GM12872 (cell line): ENCODE results near the gene SRRM2.

Experiments
- TF ChIP-seq, protein P1 (sequence below): IDR thresholded peaks from 3 replicates; pipeline ENCODE4 v1.5.1; 2011; ENCODE audit warnings: low read depth, mild to moderate bottlenecking, low read length, moderate library complexity; ENCODE audit not compliant: insufficient read depth

SRRM2 gene

DNA sequence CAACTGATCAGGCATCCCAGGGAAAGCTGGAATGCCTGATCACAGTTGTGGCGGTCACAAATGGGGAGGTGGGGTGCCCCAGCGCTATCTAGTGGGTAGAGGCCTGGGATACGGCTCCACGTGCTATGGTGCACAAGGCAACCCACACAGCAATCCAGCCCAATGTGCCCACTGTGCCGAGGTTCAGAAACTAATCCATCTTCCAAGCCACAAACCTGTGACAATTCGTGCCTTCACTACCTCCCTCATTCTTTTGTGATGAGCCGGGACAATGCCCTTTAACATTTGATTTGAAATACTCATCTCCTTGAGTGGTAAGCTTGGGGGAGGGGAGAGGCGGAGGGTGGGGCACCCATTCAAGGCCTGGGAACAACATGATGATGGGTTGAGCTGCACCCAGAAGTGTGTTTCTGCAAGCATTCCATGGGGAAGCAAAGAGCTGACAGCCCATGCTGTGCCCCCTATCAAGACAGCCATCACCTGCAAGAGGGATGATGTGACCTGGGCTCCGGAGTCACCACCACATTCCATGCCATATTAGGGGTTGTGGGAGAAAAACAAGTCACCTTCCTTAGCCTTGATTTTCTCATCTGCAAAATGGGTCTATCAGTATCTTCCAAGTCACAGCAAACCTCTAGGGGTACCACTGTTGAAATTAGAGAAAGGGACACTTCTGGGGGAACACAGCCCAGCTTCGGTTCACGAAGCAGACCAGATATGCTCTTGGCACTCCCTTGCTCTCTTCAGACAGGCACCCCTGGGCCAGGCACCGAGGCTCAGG is 20.9 kb downstream of the SRRM2 start:
- TF ChIP-seq, protein P1, sequence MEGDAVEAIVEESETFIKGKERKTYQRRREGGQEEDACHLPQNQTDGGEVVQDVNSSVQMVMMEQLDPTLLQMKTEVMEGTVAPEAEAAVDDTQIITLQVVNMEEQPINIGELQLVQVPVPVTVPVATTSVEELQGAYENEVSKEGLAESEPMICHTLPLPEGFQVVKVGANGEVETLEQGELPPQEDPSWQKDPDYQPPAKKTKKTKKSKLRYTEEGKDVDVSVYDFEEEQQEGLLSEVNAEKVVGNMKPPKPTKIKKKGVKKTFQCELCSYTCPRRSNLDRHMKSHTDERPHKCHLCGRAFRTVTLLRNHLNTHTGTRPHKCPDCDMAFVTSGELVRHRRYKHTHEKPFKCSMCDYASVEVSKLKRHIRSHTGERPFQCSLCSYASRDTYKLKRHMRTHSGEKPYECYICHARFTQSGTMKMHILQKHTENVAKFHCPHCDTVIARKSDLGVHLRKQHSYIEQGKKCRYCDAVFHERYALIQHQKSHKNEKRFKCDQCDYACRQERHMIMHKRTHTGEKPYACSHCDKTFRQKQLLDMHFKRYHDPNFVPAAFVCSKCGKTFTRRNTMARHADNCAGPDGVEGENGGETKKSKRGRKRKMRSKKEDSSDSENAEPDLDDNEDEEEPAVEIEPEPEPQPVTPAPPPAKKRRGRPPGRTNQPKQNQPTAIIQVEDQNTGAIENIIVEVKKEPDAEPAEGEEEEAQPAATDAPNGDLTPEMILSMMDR, result no peak

DNA sequence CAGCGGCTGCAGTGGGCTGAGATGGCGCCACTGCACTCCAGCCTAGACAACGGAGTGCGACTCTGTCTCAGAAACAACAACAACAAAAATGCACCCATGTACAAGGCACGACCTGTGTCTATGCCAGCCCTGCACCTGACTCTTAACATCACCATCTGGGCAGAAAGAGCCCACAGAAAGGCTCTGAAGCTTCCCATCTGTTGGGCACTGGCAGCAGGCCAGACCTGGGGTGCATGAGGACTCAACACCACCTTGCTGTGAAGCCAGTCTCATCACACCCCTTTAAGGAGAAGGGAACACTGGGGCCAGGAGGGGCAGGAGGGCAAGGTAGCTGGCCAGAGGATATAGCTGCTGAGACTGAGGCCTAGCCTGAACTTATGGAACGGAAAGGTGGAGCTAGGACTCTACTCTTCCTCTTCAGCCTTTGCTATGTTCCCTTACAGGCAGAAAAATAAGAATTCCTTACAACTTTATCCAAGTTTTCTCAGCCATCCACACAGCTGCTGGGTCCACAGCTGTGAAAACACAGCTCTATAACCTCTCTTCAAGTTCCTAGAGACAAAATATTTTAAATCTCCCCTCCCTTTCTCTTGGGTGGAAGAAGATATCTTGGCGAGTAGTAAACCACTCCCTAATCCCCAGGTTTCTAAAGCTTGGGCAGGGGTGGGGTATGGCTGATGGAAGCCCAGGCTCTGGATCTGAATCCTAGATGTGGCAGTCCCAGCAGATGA is 21.9 kb downstream of the SRRM2 start:
- TF ChIP-seq, protein P1, result no peak

DNA sequence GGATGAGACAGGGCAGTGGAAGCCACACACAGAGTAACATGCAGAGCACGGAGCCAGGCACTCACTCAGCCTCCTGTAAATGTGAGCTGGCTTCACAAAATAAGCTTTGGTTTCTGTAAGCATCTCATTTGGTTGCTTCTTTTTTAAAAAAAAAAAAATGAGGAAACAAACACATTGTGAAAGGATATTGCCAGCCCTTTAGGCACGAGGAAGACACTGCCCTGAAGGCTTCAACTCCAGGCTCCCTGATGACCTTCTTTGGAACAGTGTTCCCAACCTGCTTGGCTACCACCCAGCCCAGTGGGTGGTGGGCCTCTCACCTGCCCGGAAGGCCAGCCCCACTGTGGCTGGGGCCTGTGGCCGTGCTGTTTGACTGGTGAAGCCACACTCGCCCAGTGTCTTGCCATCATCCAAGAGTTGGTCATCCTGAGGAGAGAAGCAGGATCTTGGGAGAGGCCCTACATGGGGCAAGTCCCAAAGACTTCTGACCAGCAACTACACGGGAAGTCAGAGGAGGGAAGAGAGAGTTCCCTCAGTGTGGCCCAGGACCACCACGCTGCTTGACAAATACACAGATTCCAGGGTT is 22.8 kb downstream of the SRRM2 start:
- TF ChIP-seq, protein P1, result no peak

DNA sequence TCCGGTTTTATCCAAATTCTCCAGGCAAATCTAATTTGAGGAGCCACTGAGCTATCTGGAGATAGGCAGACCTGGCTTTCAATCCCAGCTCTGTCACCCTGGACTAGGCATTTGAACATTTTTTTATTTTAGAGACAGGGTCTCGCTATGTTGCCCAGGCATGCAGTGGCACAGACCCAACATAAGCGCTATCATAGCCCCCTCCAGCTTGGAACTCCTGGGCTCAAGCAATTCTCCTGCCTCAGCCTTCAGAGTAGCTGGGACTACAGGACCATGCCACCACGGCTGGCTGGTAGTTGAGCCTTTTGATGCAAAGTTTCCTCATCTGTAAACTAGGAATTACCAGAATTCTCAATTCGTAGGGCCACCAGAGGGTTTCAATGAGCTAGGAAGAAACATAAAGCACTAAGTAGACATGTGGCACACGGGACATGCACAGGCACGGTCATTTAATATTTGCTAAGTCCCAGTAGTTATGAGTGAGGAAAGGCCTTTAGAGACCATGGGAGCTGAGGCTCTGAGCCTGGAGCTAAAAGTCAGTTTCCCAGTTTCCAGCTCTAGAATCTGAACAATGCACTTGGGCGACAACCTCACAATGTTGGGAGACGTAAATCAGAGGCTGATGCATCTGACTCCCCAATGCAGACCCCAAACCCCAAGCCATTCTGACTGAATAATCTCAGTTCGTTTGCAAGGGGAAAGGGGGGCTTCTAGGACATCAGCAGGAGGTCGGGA is 23.5 kb downstream of the SRRM2 start:
- TF ChIP-seq, protein P1, result no peak

DNA sequence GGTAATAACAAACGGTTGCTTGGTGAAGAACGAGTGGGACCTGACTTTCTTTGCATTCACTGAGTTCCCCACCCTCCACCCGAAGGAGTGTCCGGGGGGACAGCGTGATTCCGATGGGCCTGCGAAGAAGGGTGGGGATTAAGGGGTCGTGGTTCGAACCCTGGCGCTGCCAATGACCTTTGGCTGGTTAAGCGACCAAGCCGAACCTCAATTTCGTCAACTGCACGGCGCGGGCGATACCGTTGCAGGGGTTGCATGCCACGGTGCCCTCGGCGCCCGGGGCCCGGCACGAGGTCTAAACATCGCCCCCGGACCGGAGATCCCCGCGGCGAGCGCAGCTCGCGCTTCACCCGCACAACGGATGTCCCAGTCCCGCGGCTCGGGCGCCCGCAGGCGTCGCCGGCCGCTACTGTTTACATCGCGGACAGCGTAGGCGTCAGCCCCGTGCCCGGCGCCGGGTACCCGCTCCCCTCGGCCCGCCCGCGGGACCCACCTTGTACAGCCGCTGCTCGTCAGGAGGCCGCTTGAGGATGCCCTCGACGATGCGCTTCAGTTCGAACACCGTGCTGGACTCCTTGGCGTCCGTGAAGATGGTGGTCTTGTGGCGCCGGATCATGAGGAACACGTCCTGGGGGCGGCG is 24.2 kb downstream of the SRRM2 start:
- TF ChIP-seq, protein P1, result no peak

DNA sequence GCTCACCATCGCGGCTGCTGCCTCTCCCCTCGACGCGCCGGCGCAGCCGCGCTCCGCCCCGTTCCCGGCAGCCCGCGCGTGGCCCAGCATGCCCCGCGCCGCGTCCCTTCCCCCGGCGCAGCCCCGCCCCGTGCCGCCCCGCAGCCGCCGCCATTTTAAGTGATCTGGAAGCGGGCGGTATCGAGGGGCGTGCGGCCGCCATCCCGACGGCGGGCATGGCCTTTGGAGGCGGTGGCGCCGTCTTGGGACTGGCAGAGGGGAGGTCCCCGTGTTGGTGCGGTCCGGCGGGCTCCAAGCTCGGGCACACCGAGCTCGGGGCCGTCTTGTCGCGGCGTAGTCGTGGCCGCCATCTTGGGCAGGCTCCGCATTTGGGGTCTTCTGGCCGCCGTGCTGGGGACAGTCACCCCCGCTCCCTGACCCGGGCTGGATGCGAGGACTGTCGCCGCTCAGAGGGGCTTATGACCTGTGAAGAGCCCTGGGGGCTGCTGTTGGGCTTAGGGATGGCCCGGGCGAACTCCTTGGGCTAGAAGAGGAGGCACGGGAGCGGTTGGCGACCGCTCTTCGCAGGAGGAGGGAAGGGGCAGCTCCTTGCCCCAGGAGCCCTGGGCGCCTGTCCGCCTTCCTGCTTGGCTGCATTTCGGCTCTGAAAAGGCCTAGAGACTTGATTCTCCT is 24.9 kb downstream of the SRRM2 start, which contains the start of gene ELOB:
Gene ELOB (minus strand): TSS at position 50 of the 672 bp plus-strand sequence. CDS start 41 bp downstream, at position 9.
- TF ChIP-seq, protein P1, result no peak
